ENCODE measurements around the gene JAZF1. TPM values are rescaled to one million over a fixed set of nuclear protein-coding genes. Genes with fewer than 3 reads are reported as not detected.

Gene JAZF1
- total and polyA plus RNA-seq, 2 of the 8 experiments (the other 6 are each of a cell fraction or from before 2014, with no cell fraction given), result 2.6 to 21.8 TPM

GRCh38 chr7:27843584-27844305 is 336.9 kb downstream of the JAZF1 start:
- no peak overlapping the region for H4K5ac ChIP-seq (ENCODE audit: insufficient read length, low read depth, low read length)
- H3K79me1 ChIP-seq (ENCODE audit: low read depth, low read length), result no peaks in the 10 kb centered on the region
- no peak overlapping the region for H3K23ac ChIP-seq (ENCODE audit: insufficient read length)
- no peaks in the 10 kb centered on the region for H3K27me3 ChIP-seq (replicated peaks in 1 of 4; ENCODE audit: control insufficient read depth in 3 of 4, extremely low read depth in 1 of 4, insufficient read depth in 3 of 4, low read length in 3 of 4)
- no peak overlapping the region for H4K91ac ChIP-seq (replicated peaks; ENCODE audit: insufficient read length, low read length)
- FAIRE-seq, result no peak
- no peak overlapping the region for H2AFZ ChIP-seq (ENCODE audit: low read length)
- H3K4ac ChIP-seq (replicated peaks; ENCODE audit: insufficient read length, low read depth, low read length), result no peak overlapping the region
- no peaks in the 10 kb centered on the region for H3K9me3 ChIP-seq (ENCODE audit: insufficient read depth in 2 of 2, low read depth in 1 of 2, low read length in 1 of 2)
- no peak overlapping the region for H2AK5ac ChIP-seq (ENCODE audit: low read depth, low read length)
- H3K36me3 ChIP-seq (ENCODE audit: control insufficient read depth in 2 of 4, insufficient read depth in 4 of 4, low read length in 3 of 4), result no peaks in the 10 kb centered on the region
- no peak overlapping the region for H2BK120ac ChIP-seq (replicated peaks; ENCODE audit: low read depth, low read length)
- H3K4me2 ChIP-seq (ENCODE audit: insufficient read depth in 1 of 2, low read depth in 2 of 2, low read length in 2 of 2), result no peak overlapping the region
- H2BK12ac ChIP-seq (ENCODE audit: low read depth, low read length), result no peak overlapping the region
- H3K23me2 ChIP-seq (ENCODE audit: low read depth, low read length), result no peaks in the 10 kb centered on the region
- no peaks in the 10 kb centered on the region for H3K79me2 ChIP-seq (ENCODE audit: control insufficient read depth in 1 of 2, insufficient read depth in 2 of 2, low read length in 2 of 2)
- H2BK5ac ChIP-seq (ENCODE audit: low read depth, low read length), result no peak overlapping the region
- no peaks in the 10 kb centered on the region for H4K20me1 ChIP-seq (replicated peaks in 1 of 2; ENCODE audit: control insufficient read depth in 1 of 2, insufficient read depth in 2 of 2, low read length in 2 of 2)
- no peak overlapping the region for H2BK15ac ChIP-seq (ENCODE audit: low read length)
- H3K4me3 ChIP-seq (ENCODE audit: extremely low read depth in 1 of 4, insufficient read depth in 2 of 4, low read depth in 3 of 4, low read length in 4 of 4), result no peak overlapping the region
- no peak overlapping the region for H3K56ac ChIP-seq (replicated peaks; ENCODE audit: insufficient read length, low read depth, low read length)
- no peak overlapping the region for H4K8ac ChIP-seq (ENCODE audit: extremely low read depth, insufficient read depth, low read length)
- ChIA-PET POLR2A (ENCODE audit: partially characterized antibody) (no interaction called here), CTCF (ENCODE audit: partially characterized antibody) (interaction anchor here (0.8 to 1.5 kb wide), 5 partner anchors 18 to 664 kb away, joined by 3 to 4 read pairs (median 3); no protein-coding TSS in a partner anchor)
- peaks cover 0 to 4% (median 1%) of the 10 kb centered on the region in 4 experiments; a peak in 2 of 7 replicates for H3K4me1 ChIP-seq (replicated peaks in 1 of 4; ENCODE audit: control insufficient read depth in 3 of 4, insufficient read depth in 4 of 4, low read length in 3 of 4)
- H2BK20ac ChIP-seq (ENCODE audit: low read length), result no peak overlapping the region
- no peak overlapping the region for H3K14ac ChIP-seq (ENCODE audit: insufficient read length)
- H3K9ac ChIP-seq (replicated peaks in 1 of 4; ENCODE audit: extremely low read depth in 1 of 4, low read depth in 3 of 4, low read length in 3 of 4), result no peak overlapping the region
- no peak overlapping the region for H3K18ac ChIP-seq (ENCODE audit: extremely low read depth, low read length)
- no peak overlapping the region for H3K27ac ChIP-seq (ENCODE audit: low read depth, low read length)
- DNase-seq (ENCODE audit: low read depth in 1 of 2, low spot score in 2 of 2), result no peak
- WGBS, 2 experiments (ENCODE audit: extremely low coverage in 1 of 2, insufficient coverage in 1 of 2, insufficient read length in 1 of 2, insufficient replicate concordance in 2 of 2, low coverage in 1 of 2, low lambda C conversion rate in 2 of 2, missing lambda C conversion rate in 1 of 2), result 98% methylated on average over 15 of the region's 15 CpGs; no CpG with 5 or more reads in 1 of the 2 experiments
- no peak for TF ChIP-seq EP300 (IDR thresholded peaks at IDR 0.05; ENCODE audit: borderline replicate concordance in 1 of 2, low read depth in 2 of 2, low read length in 2 of 2)
- TF ChIP-seq TCF12 (IDR thresholded peaks at IDR 0.05; ENCODE audit: low read depth, low read length), result no peak
- no peak for TF ChIP-seq RNF2 (IDR thresholded peaks at IDR 0.05; ENCODE audit: borderline replicate concordance, low read depth, low read length, missing control alignments, poor library complexity, severe bottlenecking)
- TF ChIP-seq HDAC2 (IDR thresholded peaks at IDR 0.05; ENCODE audit: borderline replicate concordance in 1 of 2, low read depth in 2 of 2, low read length in 2 of 2), result no peak
- no peak for TF ChIP-seq SIN3A (conservative IDR thresholded peaks at IDR 0.05 in 1 of 2, IDR thresholded peaks at IDR 0.05 in 1 of 2; ENCODE audit: low read depth in 1 of 2, low read length in 2 of 2)
- TF ChIP-seq SP4 (IDR thresholded peaks at IDR 0.05; ENCODE audit: low read length), result no peak
- TF ChIP-seq RFX5 (IDR thresholded peaks at IDR 0.05; ENCODE audit: borderline replicate concordance, low read depth, low read length), result no peak
- no peak for TF ChIP-seq RXRA (IDR thresholded peaks at IDR 0.05; ENCODE audit: insufficient read depth, low read depth, low read length)
- no peak for TF ChIP-seq GABPA (IDR thresholded peaks at IDR 0.05; ENCODE audit: borderline replicate concordance, insufficient read depth, low read length)
- TF ChIP-seq CHD1 (IDR thresholded peaks at IDR 0.05; ENCODE audit: low read depth, low read length), result no peak
- TF ChIP-seq NANOG (IDR thresholded peaks at IDR 0.05; ENCODE audit: insufficient read depth, low read depth, low read length, poor library complexity, severe bottlenecking), result no peak

Measured in H1 (cell line).